Adipocyte (in vitro differentiated cells): Measurements from ENCODE around the gene EZH2.
A peak's percentile ranks its signal among the peaks of the same experiment; 100 is the strongest.

Experiments used
- DNase-seq: peaks from one replicate; pipeline ENCODE4 v3.0.0-alpha.2; 2015; ENCODE audit warnings: low read depth
- H3K27me3 ChIP-seq: replicated peaks from 2 replicates; pipeline ENCODE4 v1.7.0; 2013; ENCODE audit warnings: mild to moderate bottlenecking, low read length, moderate library complexity; ENCODE audit not compliant: control insufficient read depth, insufficient read depth
- H3K36me3 ChIP-seq: 2 replicates; pipeline ENCODE4 v1.7.0; 2013; ENCODE audit warnings: low read length, mild to moderate bottlenecking, moderate library complexity; ENCODE audit not compliant: control insufficient read depth, insufficient read depth, severe bottlenecking
- H3K4me1 ChIP-seq: 2 replicates; pipeline ENCODE4 v1.7.0; 2013; ENCODE audit warnings: mild to moderate bottlenecking, low read length, moderate library complexity; ENCODE audit not compliant: control insufficient read depth, insufficient read depth
- H3K4me3 ChIP-seq: 2 replicates; pipeline ENCODE4 v1.7.0; 2013; ENCODE audit warnings: mild to moderate bottlenecking, low read length, moderate library complexity
- H3K9ac ChIP-seq: 2 replicates; pipeline ENCODE4 v1.7.0; 2013; ENCODE audit warnings: mild to moderate bottlenecking, low read length, moderate library complexity
- H3K9me3 ChIP-seq: 2 replicates; pipeline ENCODE4 v1.7.0; 2013; ENCODE audit warnings: mild to moderate bottlenecking, low read length, moderate library complexity; ENCODE audit not compliant: control insufficient read depth

The EZH2 gene

GRCh38 chr7:148916186-148916585 lies 32.1 kb upstream of the EZH2 start:
- DNase-seq, result peak; percentile 77
- H3K36me3 ChIP-seq, result no peaks in the 10 kb centered on the region
- peaks cover 5% of the 10 kb centered on the region for H3K27me3 ChIP-seq
- no peak overlapping the region for H3K9ac ChIP-seq
- H3K4me3 ChIP-seq, result no peak overlapping the region
- peaks cover 15% of the 10 kb centered on the region for H3K4me1 ChIP-seq
- no peaks in the 10 kb centered on the region for H3K9me3 ChIP-seq

GRCh38 chr7:148915211-148915610 lies 31.1 kb upstream of the EZH2 start:
- peaks cover 12% of the 10 kb centered on the region for H3K27me3 ChIP-seq
- H3K4me3 ChIP-seq, result no peak overlapping the region
- DNase-seq, result no peak
- H3K9me3 ChIP-seq, result no peaks in the 10 kb centered on the region
- no peaks in the 10 kb centered on the region for H3K36me3 ChIP-seq
- H3K4me1 ChIP-seq, result peaks cover 15% of the 10 kb centered on the region
- H3K9ac ChIP-seq, result no peak overlapping the region

- DNase-seq, result peak; percentile 73
Measured at GRCh38 chr7:148914208-148914777, 30.2 kb upstream of the EZH2 start.

GRCh38 chr7:148912758-148913541 lies 28.9 kb upstream of the EZH2 start:
- no peaks in the 10 kb centered on the region for H3K36me3 ChIP-seq
- H3K9ac ChIP-seq, result no peak overlapping the region
- peaks cover 30% of the 10 kb centered on the region for H3K27me3 ChIP-seq
- peaks cover 15% of the 10 kb centered on the region for H3K4me1 ChIP-seq
- no peak for DNase-seq
- no peaks in the 10 kb centered on the region for H3K9me3 ChIP-seq
- no peak overlapping the region for H3K4me3 ChIP-seq

More at GRCh38 chr7:148914208-148914777, 30.2 kb upstream of the EZH2 start:
- no peaks in the 10 kb centered on the region for H3K9me3 ChIP-seq
- H3K4me3 ChIP-seq, result no peak overlapping the region
- H3K4me1 ChIP-seq, result peaks cover 15% of the 10 kb centered on the region
- no peaks in the 10 kb centered on the region for H3K36me3 ChIP-seq
- no peak overlapping the region for H3K9ac ChIP-seq
- peaks cover 17% of the 10 kb centered on the region for H3K27me3 ChIP-seq

- H3K9ac ChIP-seq, result no peak overlapping the region
- DNase-seq, result no peak
- H3K36me3 ChIP-seq, result no peaks in the 10 kb centered on the region
- no peak overlapping the region for H3K4me3 ChIP-seq
- H3K4me1 ChIP-seq, result peaks cover 15% of the 10 kb centered on the region
- peaks cover 30% of the 10 kb centered on the region for H3K27me3 ChIP-seq
- no peaks in the 10 kb centered on the region for H3K9me3 ChIP-seq
Measured at GRCh38 chr7:148912151-148912550, 28.1 kb upstream of the EZH2 start.

- H3K9ac ChIP-seq, result no peak overlapping the region
Measured at GRCh38 chr7:148911626-148912025, 27.5 kb upstream of the EZH2 start.

GRCh38 chr7:148909568-148909967 lies 25.5 kb upstream of the EZH2 start:
- H3K9me3 ChIP-seq, result no peaks in the 10 kb centered on the region
- H3K4me1 ChIP-seq, result peaks cover 3% of the 10 kb centered on the region
- no peak for DNase-seq
- H3K27me3 ChIP-seq, result peaks cover 30% of the 10 kb centered on the region
- no peak overlapping the region for H3K9ac ChIP-seq
- no peak overlapping the region for H3K4me3 ChIP-seq
- H3K36me3 ChIP-seq, result no peaks in the 10 kb centered on the region

More at GRCh38 chr7:148911626-148912025, 27.5 kb upstream of the EZH2 start:
- DNase-seq, result no peak
- Histone ChIP-seq H3K4me1 (peaks cover 14% of the 10 kb centered on the region), H3K27me3 (peaks cover 30% of the 10 kb centered on the region), H3K4me3 (no peak overlapping the region), H3K9me3 (no peaks in the 10 kb centered on the region), H3K36me3 (no peaks in the 10 kb centered on the region)

GRCh38 chr7:148906707-148907498 lies 22.8 kb upstream of the EZH2 start:
- Histone ChIP-seq H3K4me1 (no peaks in the 10 kb centered on the region), H3K9ac (no peak overlapping the region), H3K4me3 (no peak overlapping the region), H3K27me3 (peaks cover 30% of the 10 kb centered on the region), H3K36me3 (no peaks in the 10 kb centered on the region), H3K9me3 (no peaks in the 10 kb centered on the region)
- DNase-seq, result peak; percentile 52

- Histone ChIP-seq H3K27me3 (peaks cover 18% of the 10 kb centered on the region), H3K4me3 (no peak overlapping the region), H3K9me3 (no peaks in the 10 kb centered on the region), H3K4me1 (no peaks in the 10 kb centered on the region), H3K36me3 (no peaks in the 10 kb centered on the region), H3K9ac (no peak overlapping the region)
- DNase-seq, result peak; percentile 12
Measured at GRCh38 chr7:148905093-148905666, 21.1 kb upstream of the EZH2 start.

GRCh38 chr7:148903504-148903903 lies 19.4 kb upstream of the EZH2 start:
- DNase-seq, result no peak
- H3K9me3 ChIP-seq, result no peaks in the 10 kb centered on the region
- H3K9ac ChIP-seq, result no peak overlapping the region
- peaks cover 6% of the 10 kb centered on the region for H3K27me3 ChIP-seq
- no peak overlapping the region for H3K4me3 ChIP-seq
- no peaks in the 10 kb centered on the region for H3K4me1 ChIP-seq
- H3K36me3 ChIP-seq, result no peaks in the 10 kb centered on the region

- Histone ChIP-seq H3K27me3 (no peaks in the 10 kb centered on the region), H3K36me3 (no peaks in the 10 kb centered on the region), H3K9ac (no peak overlapping the region), H3K9me3 (no peaks in the 10 kb centered on the region), H3K4me3 (no peak overlapping the region), H3K4me1 (no peaks in the 10 kb centered on the region)
- DNase-seq, result no peak
Measured at GRCh38 chr7:148901178-148901577, 17.1 kb upstream of the EZH2 start.
